Erythroblast (primary cell): Measurements from ENCODE around the gene YTHDF2.
"Not testable (repeated sequence)": the region's sequence is repeated elsewhere in the genome, so short reads cannot be mapped to it uniquely, and the experiment has no call there.

ENCODE experiments used
- DNase-seq, 2 experiments: peaks; one replicate each; lab custom pipeline; 2025; lab: John Stamatoyannopoulos, UW
- GATA1 ChIP-seq: IDR thresholded peaks from 2 replicates; pipeline ENCODE4 v1.6.1; 2011; ENCODE audit warnings: low read depth, mild to moderate bottlenecking, control low read depth, low read length, moderate library complexity
- POLR2A ChIP-seq: IDR thresholded peaks from 2 replicates; pipeline ENCODE4 v1.6.1; 2011; ENCODE audit warnings: mild to moderate bottlenecking, low read length

The YTHDF2 gene

GRCh38 chr1:28736450-28737306 lies at the start of gene YTHDF2:
Gene YTHDF2, plus strand, starts transcription at chr1:28736940. Its CDS starts 181 bp downstream, at chr1:28737121.
- TF ChIP-seq POLR2A (peak; percentile 82), GATA1 (no peak)
- DNase-seq: peak; percentile 99

- DNase-seq: not testable (repeated sequence)
Measured at GRCh38 chr1:28691627-28692026, 45.1 kb upstream of the YTHDF2 start.

- DNase-seq: no peak
- TF ChIP-seq POLR2A (no peak), GATA1 (no peak)
Measured at GRCh38 chr1:28703629-28704028, 33.1 kb upstream of the YTHDF2 start.

- TF ChIP-seq GATA1: no peak
- no peak for TF ChIP-seq POLR2A
- no peak for DNase-seq
Measured at GRCh38 chr1:28716336-28716735, 20.4 kb upstream of the YTHDF2 start.

- no peak for DNase-seq
- TF ChIP-seq POLR2A (no peak), GATA1 (no peak)
Measured at GRCh38 chr1:28718166-28718565, 18.6 kb upstream of the YTHDF2 start.

- DNase-seq: peak in 1 of 2 experiments; percentile 41
- TF ChIP-seq POLR2A (no peak), GATA1 (no peak)
Measured at GRCh38 chr1:28718586-28719331, 18.0 kb upstream of the YTHDF2 start.

- no peak for TF ChIP-seq GATA1
- TF ChIP-seq POLR2A: no peak
Measured at GRCh38 chr1:28719332-28719619, 17.5 kb upstream of the YTHDF2 start.

GRCh38 chr1:28720376-28720775 lies 16.4 kb upstream of the YTHDF2 start:
- no peak for DNase-seq
- TF ChIP-seq POLR2A (no peak), GATA1 (no peak)

More at GRCh38 chr1:28719332-28719619, 17.5 kb upstream of the YTHDF2 start:
- DNase-seq: no peak

- not testable (repeated sequence) for DNase-seq
Measured at GRCh38 chr1:28721927-28722326, 14.8 kb upstream of the YTHDF2 start.

GRCh38 chr1:28725365-28725764 lies 11.4 kb upstream of the YTHDF2 start:
- not testable (repeated sequence) for DNase-seq

- TF ChIP-seq POLR2A: no peak
- DNase-seq: no peak
Measured at GRCh38 chr1:28735961-28736449, 735 bp upstream of the YTHDF2 start.

GRCh38 chr1:28737307-28738132 lies 780 bp downstream of the YTHDF2 start:
- no peak for TF ChIP-seq GATA1
- TF ChIP-seq POLR2A: no peak
- peak in 1 of 2 experiments; percentile 75 for DNase-seq

- no peak for TF ChIP-seq POLR2A
- TF ChIP-seq GATA1: no peak
- DNase-seq: no peak
Measured at GRCh38 chr1:28740118-28740517, 3.4 kb downstream of the YTHDF2 start.

GRCh38 chr1:28744184-28744583 lies 7.4 kb downstream of the YTHDF2 start:
- no peak for DNase-seq
- TF ChIP-seq GATA1 (no peak), POLR2A (no peak)
